Measurements from ENCODE around the gene NXPE3. TPM values are rescaled to one million over a fixed set of nuclear protein-coding genes. Genes with fewer than 3 reads are reported as not detected.

Gene NXPE3
- total RNA-seq, 1 experiment from 2014 or later, result 12.8 TPM

- CTCF ChIA-PET, result no interaction called here
- peak overlapping the region; percentile 56 for H3K27ac ChIP-seq
- H3F3A ChIP-seq (ENCODE audit: insufficient read depth, low read depth), result peaks cover 3% of the 10 kb centered on the region; the same call in 1 of the 2 replicates
- 0 out of 2 replicates have a peak, but pooled peaks cover 4% of the 10 kb centered on the region for H3K9me2 ChIP-seq (ENCODE audit: insufficient read depth)
- peak overlapping the region; percentile 76 for H3K4me2 ChIP-seq
- POLR2A ChIA-PET (ENCODE audit: unreplicated experiment), result interaction anchor here (1.9 kb wide), 1 partner anchor 21 kb away, joined by 20 read pairs; the partner anchor contains the start of gene NFKBIZ
- H3K4me3 ChIP-seq, result peak overlapping the region; percentile 74
- no peaks in the 10 kb centered on the region for H3K79me2 ChIP-seq (ENCODE audit: low read depth)
- intact Hi-C loops (cut with micrococcal nuclease; ENCODE audit: unreplicated experiment), result no loop called here
- no peaks in the 10 kb centered on the region for H3K36me3 ChIP-seq (ENCODE audit: low read depth)
- BruUV-seq (replicated peaks), result TSS peak; percentile 66
- H3K9me3 ChIP-seq (ENCODE audit: insufficient read depth, low read depth), result no peaks in the 10 kb centered on the region; the same call in 1 of the 2 replicates
- H2AFZ ChIP-seq, result peak overlapping the region; percentile 92
- peaks cover 23% of the 10 kb centered on the region for H3K4me1 ChIP-seq (replicated peaks; ENCODE audit: insufficient read depth)
- no peak for DNase-seq
- TF ChIP-seq CTCF (conservative IDR thresholded peaks at IDR 0.05) (no peak), EZH2 (IDR thresholded peaks at IDR 0.05; ENCODE audit: low read depth) (no peak)
- no peaks in the 10 kb centered on the region for H4K20me1 ChIP-seq (ENCODE audit: insufficient read depth)
- no peaks in the 10 kb centered on the region for H3K27me3 ChIP-seq (ENCODE audit: insufficient read depth, low read depth)
Observed at GRCh38 chr3:101828276-101828675, 49.3 kb downstream of the NXPE3 start.

GRCh38 chr3:101828691-101829436, 49.9 kb downstream of the NXPE3 start:
- H3K27me3 ChIP-seq (ENCODE audit: insufficient read depth, low read depth), result no peaks in the 10 kb centered on the region
- DNase-seq, result no peak
- H3K4me2 ChIP-seq, result peak overlapping the region; percentile 76
- no TSS peak for BruUV-seq (replicated peaks)
- 0 out of 2 replicates have a peak, but pooled peaks cover 4% of the 10 kb centered on the region for H3K9me2 ChIP-seq (ENCODE audit: insufficient read depth)
- H4K20me1 ChIP-seq (ENCODE audit: insufficient read depth), result no peaks in the 10 kb centered on the region
- H2AFZ ChIP-seq, result peak overlapping the region; percentile 92; the same call in 1 of the 2 replicates
- no peak overlapping the region for H3K27ac ChIP-seq
- TF ChIP-seq EZH2 (IDR thresholded peaks at IDR 0.05; ENCODE audit: low read depth), result no peak
- TF ChIP-seq CTCF (conservative IDR thresholded peaks at IDR 0.05), result no peak
- H3K4me1 ChIP-seq (replicated peaks; ENCODE audit: insufficient read depth), result peaks cover 23% of the 10 kb centered on the region
- H3K79me2 ChIP-seq (ENCODE audit: low read depth), result no peaks in the 10 kb centered on the region
- H3K4me3 ChIP-seq, result peak overlapping the region; percentile 74
- H3K9me3 ChIP-seq (ENCODE audit: insufficient read depth, low read depth), result no peaks in the 10 kb centered on the region; the same call in 1 of the 2 replicates
- ChIA-PET POLR2A (ENCODE audit: unreplicated experiment) (no interaction called here), CTCF (no interaction called here)
- H3F3A ChIP-seq (ENCODE audit: insufficient read depth, low read depth), result peaks cover 3% of the 10 kb centered on the region; the same call in 1 of the 2 replicates
- intact Hi-C loops (cut with micrococcal nuclease; ENCODE audit: unreplicated experiment), result no loop called here
- no peaks in the 10 kb centered on the region for H3K36me3 ChIP-seq (ENCODE audit: low read depth)

GRCh38 chr3:101829437-101829830, 50.4 kb downstream of the NXPE3 start:
- Histone ChIP-seq H3K4me3 (no peak overlapping the region), H3K27ac (no peak overlapping the region), H3K27me3 (ENCODE audit: insufficient read depth, low read depth) (no peaks in the 10 kb centered on the region), H3F3A (ENCODE audit: insufficient read depth, low read depth) (peaks cover 3% of the 10 kb centered on the region; the same call in 1 of the 2 replicates), H4K20me1 (ENCODE audit: insufficient read depth) (no peaks in the 10 kb centered on the region), H3K4me1 (replicated peaks; ENCODE audit: insufficient read depth) (peaks cover 23% of the 10 kb centered on the region), H3K79me2 (ENCODE audit: low read depth) (no peaks in the 10 kb centered on the region), H3K9me2 (ENCODE audit: insufficient read depth) (0 out of 2 replicates have a peak, but pooled peaks cover 4% of the 10 kb centered on the region), H3K9me3 (ENCODE audit: insufficient read depth, low read depth) (no peaks in the 10 kb centered on the region; the same call in 1 of the 2 replicates), H3K4me2 (peak overlapping the region; percentile 76), H2AFZ (no peak overlapping the region), H3K36me3 (ENCODE audit: low read depth) (no peaks in the 10 kb centered on the region)
- no peak for DNase-seq
- intact Hi-C loops (cut with micrococcal nuclease; ENCODE audit: unreplicated experiment), result no loop called here
- TF ChIP-seq EZH2 (IDR thresholded peaks at IDR 0.05; ENCODE audit: low read depth) (no peak), CTCF (conservative IDR thresholded peaks at IDR 0.05) (no peak)
- no TSS peak for BruUV-seq (replicated peaks)
- POLR2A ChIA-PET (ENCODE audit: unreplicated experiment), result no interaction called here
- CTCF ChIA-PET, result no interaction called here
